Amygdala (tissue), 56 donors: ENCODE results near the gene BOC.

Experiments
- DNase-seq, 56 donors: peaks; one replicate each; lab custom pipeline; 2025; lab: John Stamatoyannopoulos, UW

Gene BOC

DNA sequence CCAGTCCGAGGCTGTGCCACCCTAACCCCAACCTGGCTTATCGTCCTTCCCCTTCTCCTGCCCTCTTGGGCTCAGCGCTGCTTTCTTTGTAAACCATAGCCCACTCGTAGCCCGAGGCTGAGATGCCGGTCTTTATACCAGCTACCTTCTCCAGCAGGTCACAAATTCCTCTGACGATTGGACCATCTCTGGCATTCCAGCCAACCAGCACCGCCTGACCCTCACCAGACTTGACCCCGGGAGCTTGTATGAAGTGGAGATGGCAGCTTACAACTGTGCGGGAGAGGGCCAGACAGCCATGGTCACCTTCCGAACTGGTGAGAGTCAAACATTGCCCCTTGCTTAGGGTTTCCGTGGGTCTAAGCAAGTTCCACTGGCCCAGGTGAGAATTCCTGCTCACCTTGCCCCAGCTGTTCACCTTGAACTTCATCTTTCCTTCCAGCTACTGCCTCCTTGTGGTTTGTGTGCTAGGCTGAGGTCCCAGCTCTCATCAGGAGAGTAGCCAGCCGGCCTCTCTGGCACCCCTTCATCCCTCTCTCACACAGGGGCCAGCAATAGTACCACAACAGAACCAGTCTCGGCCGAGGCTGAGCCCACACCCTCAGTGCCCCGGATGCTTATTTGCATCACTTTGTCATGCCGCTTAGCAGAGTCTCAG is 66.7 kb downstream of the BOC start:
- peak in 8 of 56 donors; percentile 10 to 68 (median 42) for DNase-seq

GRCh38 chr3:113278599-113278955 is 67.2 kb downstream of the BOC start:
- peak in 3 of 56 donors; percentile 18 to 68 (median 23) for DNase-seq

DNA sequence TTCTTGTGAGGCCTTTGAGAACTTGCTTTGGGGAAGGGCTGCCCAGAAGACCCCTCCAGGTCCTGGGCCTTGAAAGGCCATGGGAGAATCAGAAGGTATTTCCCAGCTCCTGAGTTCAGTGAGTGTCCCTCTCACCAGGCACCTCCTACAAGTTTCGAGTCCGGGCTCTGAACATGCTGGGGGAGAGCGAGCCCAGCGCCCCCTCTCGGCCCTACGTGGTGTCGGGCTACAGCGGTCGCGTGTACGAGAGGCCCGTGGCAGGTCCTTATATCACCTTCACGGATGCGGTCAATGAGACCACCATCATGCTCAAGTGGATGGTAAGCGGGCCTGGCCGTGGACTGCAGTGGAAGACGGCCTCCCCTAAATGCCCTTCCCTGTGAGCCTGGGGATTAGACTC is 68.3 kb downstream of the BOC start:
- DNase-seq, result no peak

GRCh38 chr3:113283306-113283705 is 71.9 kb downstream of the BOC start:
- DNase-seq, result no peak

- DNase-seq, result no peak
Measured at GRCh38 chr3:113284453-113285050, 73.2 kb downstream of the BOC start.

- no peak for DNase-seq
Measured at GRCh38 chr3:113285226-113285625, 73.9 kb downstream of the BOC start.

DNA sequence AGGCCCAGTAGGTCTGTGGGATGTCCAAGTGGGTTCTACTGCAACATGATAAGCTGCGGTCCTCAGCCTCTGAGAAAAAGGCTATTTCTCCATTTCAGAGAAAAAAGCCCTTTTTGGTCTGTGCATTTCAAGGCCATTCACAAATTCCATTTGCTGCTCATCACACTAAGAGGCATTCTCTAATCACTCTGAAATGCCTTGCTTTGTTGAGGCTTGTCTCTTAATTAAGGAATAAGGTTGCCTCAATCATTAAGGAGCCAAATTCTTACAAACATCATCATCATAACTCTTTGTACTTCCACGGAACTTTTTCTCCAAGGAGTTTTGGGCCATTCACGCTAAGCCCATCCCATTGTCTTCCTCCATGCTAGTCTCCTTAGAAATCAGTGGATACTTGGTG is 74.4 kb downstream of the BOC start:
- no peak for DNase-seq

GRCh38 chr3:113286524-113286923 is 75.2 kb downstream of the BOC start:
- DNase-seq, result no peak

DNA sequence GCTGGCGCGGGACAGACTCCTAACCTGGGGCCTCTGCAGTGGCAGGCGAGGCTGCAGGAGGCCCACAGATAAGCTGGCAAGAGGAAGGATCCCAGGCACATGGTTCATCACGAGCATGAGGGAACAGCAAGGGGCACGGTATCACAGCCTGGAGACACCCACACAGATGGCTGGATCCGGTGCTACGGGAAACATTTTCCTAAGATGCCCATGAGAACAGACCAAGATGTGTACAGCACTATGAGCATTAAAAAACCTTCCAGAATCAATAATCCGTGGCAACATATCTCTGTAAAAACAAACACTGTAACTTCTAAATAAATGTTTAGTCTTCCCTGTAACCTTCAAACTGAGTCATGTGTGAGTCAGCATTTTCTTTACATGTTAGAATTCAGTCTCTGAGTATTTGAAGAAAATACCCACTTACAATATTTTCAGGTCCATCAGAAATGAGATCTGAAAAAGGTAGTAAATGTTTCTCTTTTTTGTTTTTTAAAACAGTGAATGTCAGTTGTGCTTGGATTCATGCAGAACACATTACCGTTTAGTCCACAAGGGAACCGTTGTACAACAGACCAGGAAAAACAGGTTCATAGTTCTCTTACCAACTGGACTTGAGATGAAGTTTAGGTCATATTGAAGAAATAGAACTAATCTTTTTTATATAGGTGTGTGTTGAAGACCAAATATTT is 75.9 kb downstream of the BOC start:
- no peak for DNase-seq

GRCh38 chr3:113287803-113288648 is 76.7 kb downstream of the BOC start:
- peak in 26 of 56 donors; percentile 10 to 85 (median 34) for DNase-seq

GRCh38 chr3:113288881-113289280 is 77.5 kb downstream of the BOC start:
- DNase-seq, result no peak

GRCh38 chr3:113291572-113291971 is 80.2 kb downstream of the BOC start:
- no peak for DNase-seq

DNA sequence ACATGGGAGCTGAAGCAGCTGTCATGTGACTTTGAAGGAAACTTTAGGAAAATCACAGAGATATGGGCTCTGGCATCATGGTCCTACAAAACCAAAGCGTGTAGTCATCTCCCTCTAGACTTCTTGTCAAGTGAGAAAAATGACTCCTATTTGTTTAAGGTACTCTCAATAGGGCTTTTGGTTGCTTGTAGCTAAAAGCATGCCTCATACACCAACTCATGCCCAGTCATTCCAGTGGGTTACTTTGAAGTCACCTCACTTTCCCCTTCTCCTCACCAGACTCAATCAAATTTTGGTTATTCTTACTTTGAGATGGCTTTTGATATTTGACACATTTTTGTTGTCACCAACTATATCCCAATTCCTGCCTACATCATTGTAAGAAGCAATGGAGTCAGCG is 81.6 kb downstream of the BOC start:
- no peak for DNase-seq

GRCh38 chr3:113293348-113293747 is 82.0 kb downstream of the BOC start:
- DNase-seq, result no peak

- DNase-seq, result no peak
Measured at GRCh38 chr3:113295463-113295862, 84.1 kb downstream of the BOC start.

- no peak for DNase-seq
Measured at GRCh38 chr3:113297287-113297686, 85.9 kb downstream of the BOC start.

- no peak for DNase-seq
Measured at GRCh38 chr3:113297841-113298240, 86.5 kb downstream of the BOC start.

DNA sequence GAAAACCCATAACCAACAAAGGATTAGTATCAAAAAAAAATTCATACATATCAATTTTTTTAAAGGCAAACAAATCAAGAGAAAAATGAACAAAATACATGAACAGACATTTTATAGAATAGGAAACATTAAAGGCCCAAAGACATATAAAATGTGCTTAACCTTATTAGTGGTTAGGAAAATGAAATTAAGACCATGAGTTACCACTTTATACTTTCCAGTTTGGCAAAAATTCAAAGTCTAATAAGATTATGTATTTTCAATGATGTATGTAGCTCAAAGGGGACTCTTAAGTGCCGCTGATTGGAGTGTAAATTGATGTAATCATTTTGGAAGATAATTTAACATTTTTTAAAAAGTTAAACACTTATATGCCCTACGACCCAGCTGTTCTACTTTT is 89.2 kb downstream of the BOC start:
- DNase-seq, result no peak

DNA sequence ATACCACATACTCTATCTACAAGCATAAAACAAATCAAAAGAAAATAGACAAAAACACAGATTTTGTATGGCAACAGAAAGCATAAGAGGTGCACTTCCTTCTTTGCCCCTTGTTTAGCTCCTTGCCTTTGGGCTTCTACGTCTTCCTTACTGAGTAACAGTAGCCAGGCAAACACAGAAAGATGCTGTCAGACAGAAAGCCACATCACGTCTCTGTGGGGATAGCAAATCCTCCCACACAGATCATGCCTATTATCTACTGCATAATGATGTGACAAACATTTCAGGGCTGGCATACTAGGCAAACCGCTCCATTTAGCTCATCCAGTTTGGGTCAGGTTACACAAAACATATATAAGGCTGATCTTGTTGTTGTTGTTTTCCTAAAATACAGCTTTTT is 92.7 kb downstream of the BOC start:
- DNase-seq, result no peak

- DNase-seq, result no peak
Measured at GRCh38 chr3:113304856-113305540, 93.6 kb downstream of the BOC start.

GRCh38 chr3:113310960-113311359 is 99.6 kb downstream of the BOC start:
- no peak for DNase-seq
